OCI-LY3 (cell line): Measurements from ENCODE around the gene MYADM.
"Not testable (repeated sequence)": the region's sequence is repeated elsewhere in the genome, so short reads cannot be mapped to it uniquely, and the experiment has no call there.

Source experiments
- H2AFZ ChIP-seq: fragments of 200-600, 300-600 bp; shearing (Covaris generic); 2 replicates; pipeline ENCODE4 v1.6.0; 2014; ENCODE audit warnings: antibody characterized with exemption, low read depth, low read length
- H3K27ac ChIP-seq: fragments of 200-600, 300-600 bp; sonication (generic); 2 replicates; pipeline ENCODE4 v1.5.1; 2014; ENCODE audit warnings: mild to moderate bottlenecking, low read length, moderate library complexity, mixed read lengths
- H3K27me3 ChIP-seq: fragments of 200-600, 300-600 bp; sonication (generic); 2 replicates; pipeline ENCODE4 v1.6.1; 2014; ENCODE audit warnings: low read depth, low read length, mixed read lengths
- H3K36me3 ChIP-seq: fragments of 200-600, 300-600 bp; sonication (generic); replicated peaks from 2 replicates; pipeline ENCODE3; 2014; ENCODE audit warnings: low read depth, low read length, mixed read lengths
- H3K4me1 ChIP-seq: fragments of 300-600, 200-600 bp; sonication (generic); 2 replicates; pipeline ENCODE4 v1.6.1; 2014; ENCODE audit warnings: low read length, mixed read lengths
- H3K4me2 ChIP-seq: fragments of 200-600, 300-600 bp; sonication (generic); 2 replicates; pipeline ENCODE4 v1.6.1; 2014; ENCODE audit warnings: low read length, mixed read lengths
- H3K4me3 ChIP-seq: fragments of 300-600, 200-600 bp; sonication (generic); 2 replicates; pipeline ENCODE4 v1.5.1; 2014; ENCODE audit warnings: antibody characterized with exemption, mild to moderate bottlenecking, low read length, moderate library complexity
- H3K79me2 ChIP-seq: fragments of 300-600, 200-600 bp; shearing (Covaris generic); 2 replicates; pipeline ENCODE4 v1.6.1; 2014; ENCODE audit warnings: mild to moderate bottlenecking, low read length, mixed read lengths
- H3K9ac ChIP-seq: fragments of 300-600, 200-600 bp; shearing (Covaris generic); 2 replicates; pipeline ENCODE4 v1.6.0; 2014; ENCODE audit warnings: mild to moderate bottlenecking, low read length, moderate library complexity
- H3K9me3 ChIP-seq: fragments of 200-600, 300-600 bp; shearing (Covaris generic); 2 replicates; pipeline ENCODE4 v1.6.1; 2014; ENCODE audit warnings: low read length, mixed read lengths; ENCODE audit not compliant: insufficient read depth
- H4K20me1 ChIP-seq: fragments of 200-600, 300-600 bp; sonication (generic); 2 replicates; pipeline ENCODE4 v1.6.1; 2016; ENCODE audit warnings: low read length, mixed read lengths; ENCODE audit not compliant: insufficient read depth
- CTCF ChIP-seq: fragments of 200-600, 300-600 bp; sonication (generic); IDR thresholded peaks from 2 replicates; pipeline ENCODE4 v1.5.1; 2014; ENCODE audit warnings: antibody characterized with exemption, low read length, low read depth
- EZH2phosphoT487 ChIP-seq: fragments of 200-600 bp; shearing (Covaris generic); IDR thresholded peaks from 2 replicates; pipeline ENCODE4 v1.6.1; 2018; ENCODE audit warnings: antibody characterized with exemption, mixed run types, low read depth

Gene MYADM

GRCh38 chr19:53868091-53868891 lies 608 bp downstream of the MYADM start:
- no peak overlapping the region for H3K4me3 ChIP-seq
- no peak overlapping the region for H3K27ac ChIP-seq
- no peaks in the 10 kb centered on the region for H3K36me3 ChIP-seq
- H2AFZ ChIP-seq = no peak overlapping the region
- no peaks in the 10 kb centered on the region for H3K4me1 ChIP-seq
- TF ChIP-seq EZH2phosphoT487 (no peak), CTCF (no peak)
- no peak overlapping the region for H3K4me2 ChIP-seq
- H3K27me3 ChIP-seq = no peaks in the 10 kb centered on the region
- H3K9me3 ChIP-seq = no peaks in the 10 kb centered on the region
- H4K20me1 ChIP-seq = no peaks in the 10 kb centered on the region
- H3K9ac ChIP-seq = no peak overlapping the region
- no peaks in the 10 kb centered on the region for H3K79me2 ChIP-seq

- Histone ChIP-seq H3K4me3 (no peak overlapping the region), H3K36me3 (no peaks in the 10 kb centered on the region), H3K4me1 (no peaks in the 10 kb centered on the region), H3K79me2 (no peaks in the 10 kb centered on the region), H3K27me3 (no peaks in the 10 kb centered on the region), H3K4me2 (no peak overlapping the region), H2AFZ (no peak overlapping the region), H3K9ac (no peak overlapping the region), H3K9me3 (no peaks in the 10 kb centered on the region), H3K27ac (no peak overlapping the region), H4K20me1 (no peaks in the 10 kb centered on the region)
- TF ChIP-seq CTCF (no peak), EZH2phosphoT487 (no peak)
Observed at GRCh38 chr19:53868892-53869804, 1.5 kb downstream of the MYADM start.

GRCh38 chr19:53869805-53870484 lies 2.3 kb downstream of the MYADM start:
- not testable (repeated sequence) for H3K9ac ChIP-seq, H3K36me3 ChIP-seq, H3K9me3 ChIP-seq, H3K27me3 ChIP-seq, H3K4me3 ChIP-seq, H2AFZ ChIP-seq, H3K79me2 ChIP-seq, H3K27ac ChIP-seq, H3K4me1 ChIP-seq, H3K4me2 ChIP-seq, H4K20me1 ChIP-seq

DNA sequence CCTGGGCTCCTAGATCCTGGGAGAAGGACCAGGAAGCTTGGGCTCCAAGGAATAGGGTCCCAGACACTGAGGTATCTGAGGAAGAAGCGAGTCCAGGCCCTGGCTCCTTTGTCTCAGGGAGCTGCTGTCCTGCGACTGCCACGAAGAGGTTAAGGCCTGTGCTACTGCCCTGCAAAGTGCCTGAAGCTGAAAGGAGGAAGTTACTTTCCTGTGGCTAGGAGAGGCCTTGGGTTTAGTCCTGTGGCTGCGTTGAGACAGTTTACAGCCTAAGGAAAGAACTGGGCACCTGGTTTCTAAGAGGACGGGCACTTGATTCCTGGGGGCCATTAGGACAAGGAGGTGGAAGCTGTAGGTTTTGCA lies 2.8 kb downstream of the MYADM start:
- TF ChIP-seq EZH2phosphoT487 (no peak), CTCF (no peak)
- Histone ChIP-seq H3K4me2 (no peak overlapping the region), H3K9ac (no peak overlapping the region), H3K4me3 (no peak overlapping the region), H4K20me1 (no peaks in the 10 kb centered on the region), H2AFZ (no peak overlapping the region), H3K36me3 (no peaks in the 10 kb centered on the region), H3K9me3 (no peaks in the 10 kb centered on the region), H3K79me2 (no peaks in the 10 kb centered on the region), H3K4me1 (no peaks in the 10 kb centered on the region), H3K27me3 (no peaks in the 10 kb centered on the region), H3K27ac (no peak overlapping the region)
